Right lung (tissue), 5 donors: ENCODE data around the gene NECAB2. TPM values are rescaled to one million over a fixed set of nuclear protein-coding genes. Genes with fewer than 3 reads are reported as not detected.

Experiments
- DNase-seq, 2 donors: peaks; one replicate each; pipeline ENCODE4 v3.0.0-alpha.2; 2013
- polyA plus RNA-seq, 5 donors: library from polyadenylated mRNA; unstranded; fragments of 120-200 nt; gene quantifications; one replicate each; pipeline versions ENCODE4 v1.2.1 to v1.2.3, GENCODE V29; 2013; ENCODE audit warnings: inconsistent platforms in 1 of 5, low replicate concordance in 1 of 5; ENCODE audit not compliant: insufficient read length in 5 of 5, insufficient read depth in 1 of 5

NECAB2 gene
- polyA plus RNA-seq, 5 donors: 0.29 to 0.69 (median 0.54) TPM

DNA sequence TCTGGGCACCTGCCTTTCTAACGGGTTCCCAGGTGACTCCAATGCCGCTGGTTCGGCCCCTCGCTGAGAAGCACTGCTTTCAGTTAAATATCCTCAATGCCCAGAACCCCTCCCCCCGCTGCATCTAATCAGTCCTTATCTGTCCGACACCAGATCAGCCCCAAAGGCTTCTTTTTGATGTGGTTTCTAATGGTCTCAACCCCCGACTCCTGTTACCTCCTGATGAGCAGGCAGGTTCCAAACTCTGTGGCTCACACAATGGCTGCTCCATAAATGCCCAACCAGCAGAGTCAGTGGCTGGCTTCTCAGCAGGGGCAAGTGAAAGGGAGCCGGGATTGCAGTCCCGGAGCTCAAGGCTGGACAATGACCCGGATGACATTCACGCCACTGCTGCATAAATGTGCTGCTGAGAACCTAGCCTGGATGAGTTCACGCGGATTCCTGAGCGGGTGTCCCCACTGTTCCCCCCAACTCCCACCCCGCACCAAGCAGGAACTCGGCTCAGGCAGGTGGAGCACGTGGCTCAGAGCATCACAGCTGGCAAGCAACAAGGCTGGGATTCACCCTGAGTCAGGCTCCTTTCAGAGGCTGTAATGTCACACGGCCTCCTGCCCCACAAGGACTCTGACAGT lies 75.6 kb downstream of the NECAB2 start:
- DNase-seq: no peak

DNA sequence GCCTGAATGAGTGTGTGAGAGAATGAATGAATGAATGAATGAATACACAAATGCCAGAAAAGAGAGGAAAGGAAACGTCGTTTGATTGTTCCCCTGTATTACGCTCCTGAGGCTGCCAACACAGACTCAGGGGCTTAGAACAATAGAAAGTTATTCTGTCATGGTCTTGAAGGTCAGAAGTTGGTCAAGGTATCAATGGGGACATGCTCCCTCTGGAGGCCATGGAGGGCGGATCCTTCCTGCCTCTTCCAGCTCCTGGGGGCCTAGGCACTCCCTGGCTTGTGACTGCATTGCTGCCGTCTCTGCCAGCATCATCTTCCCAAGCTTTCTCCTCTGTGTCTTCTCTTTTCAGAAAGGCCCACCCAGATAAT lies 76.1 kb downstream of the NECAB2 start:
- DNase-seq: no peak

DNA sequence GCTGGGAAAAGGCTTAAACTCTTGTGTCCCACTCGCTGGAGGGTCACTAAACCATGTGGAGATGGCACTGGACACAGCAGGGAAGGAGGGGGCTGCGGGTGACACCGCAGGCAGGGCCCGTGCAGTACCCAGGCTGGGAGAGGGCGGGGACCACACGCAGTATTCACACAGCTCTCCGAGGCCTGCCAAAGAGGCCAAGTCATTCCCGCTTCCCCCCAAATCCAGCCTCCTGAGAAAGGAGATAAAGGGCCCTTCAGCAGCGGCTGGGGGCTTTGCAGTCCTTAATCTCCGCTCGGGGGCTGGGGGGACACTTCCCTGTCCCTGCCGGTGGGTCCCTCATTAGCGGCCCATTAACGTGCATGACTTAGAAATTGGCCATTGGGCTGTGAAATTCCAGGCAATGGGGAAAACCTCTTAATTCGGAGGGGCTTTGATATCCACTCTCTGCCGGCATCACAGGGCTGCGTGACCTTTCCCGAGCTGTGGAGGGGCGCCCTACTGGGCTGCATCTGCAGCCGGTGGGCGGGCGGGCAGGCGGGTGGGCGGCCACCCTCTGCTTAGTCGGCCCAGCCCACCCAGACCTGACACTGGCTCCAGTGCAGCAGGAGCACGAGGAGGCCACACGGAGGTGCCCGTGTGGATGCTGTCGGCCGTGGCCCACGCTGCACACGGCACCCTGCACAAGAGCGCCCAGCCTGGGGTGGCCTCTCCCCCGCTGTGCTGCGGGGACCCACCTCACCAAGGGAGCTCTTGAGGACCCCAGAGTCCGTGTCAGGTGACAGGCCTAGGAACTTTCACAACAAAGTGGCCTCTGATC lies 77.2 kb downstream of the NECAB2 start:
- DNase-seq: no peak

DNA sequence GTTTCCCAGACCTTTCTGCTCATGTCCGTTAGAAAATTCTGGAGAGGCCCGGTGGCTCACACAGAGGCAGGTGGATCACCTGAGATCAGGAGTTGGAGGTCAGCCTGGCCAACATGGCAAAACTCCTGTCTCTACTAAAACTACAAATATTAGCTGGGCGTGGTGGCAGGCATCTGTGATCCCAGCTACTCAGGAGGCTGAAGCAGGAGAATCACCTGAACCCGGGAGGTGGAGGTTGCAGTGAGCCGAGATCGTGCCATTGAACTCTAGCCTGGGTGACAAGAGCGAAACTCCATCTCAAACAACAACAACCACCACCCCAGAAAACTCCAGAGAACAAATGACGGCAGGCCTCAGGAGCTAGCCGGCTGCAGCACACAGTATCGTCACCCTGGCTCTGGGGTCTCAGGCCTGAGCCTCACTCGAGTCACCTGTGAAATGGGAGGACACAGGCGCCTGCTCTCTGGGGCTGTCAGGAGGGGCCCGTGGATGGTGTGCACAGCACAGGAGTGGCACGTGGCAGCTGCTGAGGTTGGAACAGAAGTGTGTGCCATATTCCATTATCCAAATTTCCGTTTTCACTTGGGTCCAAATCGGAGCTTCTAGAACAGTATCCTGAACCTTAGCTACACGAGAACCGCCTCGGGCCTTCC lies 77.9 kb downstream of the NECAB2 start:
- DNase-seq: no peak

DNA sequence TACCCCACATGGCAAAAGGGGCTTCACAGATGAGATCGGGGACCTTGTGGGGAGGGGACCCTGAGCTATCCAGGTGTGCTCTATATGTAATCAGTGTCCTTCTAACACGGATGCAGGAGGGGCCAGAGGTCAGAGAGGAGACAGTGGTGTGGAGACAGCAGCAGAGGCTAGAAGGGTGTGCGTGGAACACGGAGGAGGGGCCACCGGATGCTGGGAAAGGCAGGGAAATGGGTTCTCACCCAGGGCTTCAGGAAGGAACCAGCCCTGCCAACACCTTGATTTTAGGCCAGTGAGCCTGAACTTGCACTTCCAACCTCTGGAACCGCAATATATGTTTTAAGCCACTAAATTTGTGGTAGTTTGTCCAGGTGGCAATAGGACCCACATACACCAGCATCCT lies 79.2 kb downstream of the NECAB2 start:
- DNase-seq: no peak

DNA sequence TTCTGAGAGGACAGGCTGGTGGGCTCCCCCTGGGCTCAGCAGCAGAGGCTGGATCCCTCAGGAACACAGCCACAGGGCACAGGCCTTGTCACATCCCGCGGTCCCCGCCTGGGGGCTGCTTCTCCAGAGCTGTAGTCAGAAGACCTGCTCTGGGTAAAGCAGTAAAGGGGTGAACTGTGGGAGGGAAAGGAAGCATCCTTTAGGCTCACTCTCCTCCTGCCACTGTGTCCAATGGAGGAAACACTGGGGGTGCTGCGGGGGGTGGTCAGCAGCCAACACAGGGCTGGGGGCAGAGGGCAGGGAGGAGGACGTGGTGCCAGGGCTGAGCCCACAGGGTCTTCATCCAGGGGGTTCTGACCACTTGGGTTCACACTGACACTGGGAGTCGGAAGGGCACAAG lies 79.6 kb downstream of the NECAB2 start:
- no peak for DNase-seq

DNA sequence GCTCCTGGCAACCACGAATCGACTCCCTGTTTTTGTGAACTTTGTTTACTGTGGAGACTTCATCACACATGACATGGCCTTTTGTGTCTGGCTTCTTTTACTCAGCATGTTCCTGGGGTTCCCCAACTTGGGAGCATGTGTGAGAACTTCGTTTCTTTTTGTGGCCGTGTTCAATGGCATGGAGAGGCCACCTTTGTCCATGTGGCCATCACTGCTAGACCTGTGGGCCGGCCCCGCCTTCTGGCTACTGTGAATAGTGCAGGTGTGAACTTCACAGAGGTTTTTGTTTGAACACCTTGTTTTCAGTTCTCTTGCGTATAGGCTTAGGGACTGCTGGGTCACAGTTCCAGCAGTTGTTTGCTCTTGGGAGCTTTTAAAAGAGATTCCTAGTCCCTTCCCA lies 80.2 kb downstream of the NECAB2 start:
- DNase-seq: no peak

DNA sequence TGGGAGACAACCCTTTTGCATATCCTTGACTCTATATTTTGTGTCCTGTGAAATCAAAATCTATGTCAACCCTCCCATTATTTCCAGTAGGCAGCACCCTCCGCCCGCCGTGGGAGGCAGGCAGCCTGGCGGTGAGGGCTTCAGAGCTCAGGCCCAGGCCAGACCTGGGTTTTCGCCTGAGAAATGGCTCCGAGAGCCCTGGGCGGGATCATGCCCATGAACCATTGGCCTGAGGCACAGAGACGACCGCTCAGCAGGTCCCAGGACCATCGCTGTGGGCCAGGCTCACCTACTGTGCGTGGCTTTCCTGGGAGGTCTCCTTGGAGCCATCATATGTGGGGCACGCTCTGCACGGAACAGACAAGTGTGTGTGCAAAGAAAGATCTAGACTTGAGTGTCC lies 80.8 kb downstream of the NECAB2 start:
- DNase-seq: no peak

DNA sequence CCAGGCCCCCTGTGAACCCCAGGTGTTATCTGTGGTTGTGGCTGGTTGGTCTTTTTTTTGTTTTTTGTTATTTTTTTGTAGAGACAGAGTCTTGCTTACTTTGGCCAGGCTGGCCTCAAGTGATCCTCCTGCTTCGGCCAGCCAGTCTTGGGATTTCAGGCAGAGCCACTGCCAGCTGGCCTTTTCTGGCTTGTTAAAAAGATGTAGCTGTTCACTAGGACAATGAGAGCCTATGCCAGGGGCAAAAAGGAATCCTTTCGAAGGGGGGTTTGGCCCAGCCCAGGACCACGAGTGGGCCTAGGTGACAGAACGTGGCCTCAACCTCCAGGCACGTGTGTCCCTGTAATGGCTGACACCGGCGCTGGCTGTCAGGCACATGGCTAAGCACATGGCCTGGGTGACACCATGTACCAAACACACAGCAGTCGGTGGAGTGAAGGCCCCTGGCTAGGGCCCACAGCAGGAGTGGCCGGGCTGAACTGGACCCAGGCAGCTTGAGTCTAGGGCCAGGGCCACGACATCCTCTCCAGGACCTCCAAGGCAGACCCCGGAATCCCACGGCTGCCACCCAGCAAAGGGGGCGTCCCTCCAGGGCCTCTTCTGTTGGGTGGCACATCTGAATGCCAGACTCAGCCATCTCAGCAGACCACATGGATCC lies 81.5 kb downstream of the NECAB2 start:
- DNase-seq: no peak

DNA sequence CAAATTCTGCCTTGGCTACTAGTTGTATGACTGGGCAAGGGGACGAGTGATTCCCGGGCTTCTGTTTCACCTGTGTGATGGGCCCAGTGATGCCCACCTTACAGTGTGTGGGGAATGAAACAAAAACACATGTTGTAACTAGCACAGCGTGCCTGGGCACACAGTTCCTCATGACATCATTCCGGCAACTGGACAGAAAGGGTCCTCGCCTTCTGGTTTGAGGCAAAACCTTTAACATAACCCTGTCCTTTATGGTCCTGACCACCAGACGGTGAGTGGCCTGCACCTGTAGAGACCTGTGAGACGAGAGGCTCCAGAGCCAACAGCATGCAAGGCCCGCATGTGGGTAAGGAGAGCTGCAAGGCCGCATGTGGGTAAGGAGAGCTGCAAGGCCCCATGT lies 82.3 kb downstream of the NECAB2 start:
- no peak for DNase-seq

DNA sequence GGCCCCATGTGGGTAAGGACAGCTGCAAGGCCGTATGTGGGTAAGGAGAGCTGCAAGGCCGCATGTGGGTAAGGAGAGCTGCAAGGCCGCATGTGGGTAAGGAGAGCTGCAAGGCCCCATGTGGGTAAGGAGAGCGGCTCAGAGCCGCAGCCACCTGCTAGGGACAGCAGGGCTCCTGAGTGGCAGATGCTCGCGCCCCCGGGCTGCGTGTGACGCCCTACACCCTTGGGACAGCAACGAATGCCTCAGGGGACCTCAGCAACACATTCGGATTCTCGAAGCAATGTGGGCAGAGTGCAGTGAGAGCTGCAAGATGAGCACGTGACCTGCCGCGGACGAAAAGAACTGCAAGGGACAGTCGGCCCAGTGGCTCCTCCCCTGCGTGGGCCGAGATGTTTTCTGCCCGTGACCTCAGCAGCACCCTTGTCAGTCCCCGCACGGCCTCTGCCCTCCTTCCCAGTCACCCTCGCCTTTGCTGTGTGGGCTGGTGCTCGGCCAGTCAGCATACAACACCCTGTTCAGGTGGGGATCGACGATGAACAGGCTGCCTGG lies 84.1 kb downstream of the NECAB2 start:
- no peak for DNase-seq

Other genes with a start within 250 kb of the NECAB2 start
- gene HSBP1, start 160.3 kb upstream of the NECAB2 start, polyA plus RNA-seq: 100 to 1,000 TPM; 173 to 207 (median 182) TPM
- 1 to 10 TPM; 3.2 to 4.3 (median 3.7) TPM for gene MLYCD, start 69.1 kb upstream of the NECAB2 start, polyA plus RNA-seq
- gene OSGIN1, start 15.0 kb upstream of the NECAB2 start, polyA plus RNA-seq: under 1 TPM; 0.59 to 0.95 (median 0.87) TPM
- gene SLC38A8, start 74.6 kb downstream of the NECAB2 start, polyA plus RNA-seq: not detected
- 100 to 1,000 TPM; 103 to 123 (median 112) TPM for gene MBTPS1, start 148.7 kb downstream of the NECAB2 start, polyA plus RNA-seq
- 10 to 100 TPM; 33.5 to 46.7 (median 44.7) TPM for gene HSDL1, start 176.9 kb downstream of the NECAB2 start, polyA plus RNA-seq
- gene DNAAF1, start 177.1 kb downstream of the NECAB2 start, polyA plus RNA-seq: 10 to 100 TPM in 4 of 5 donors, 1 to 10 TPM in 1; 3.6 to 21.5 (median 15.5) TPM
- 10 to 100 TPM; 32.4 to 61.4 (median 52.9) TPM for gene TAF1C, start 218.8 kb downstream of the NECAB2 start, polyA plus RNA-seq
- gene ADAD2, start 222.9 kb downstream of the NECAB2 start, polyA plus RNA-seq: 1 to 10 TPM in 1 of 5 donors, under 1 TPM in 3, not detected in 1; 0.18 to 1.1 (median 0.73) TPM